HepG2 (cell line): Measurements from ENCODE around the gene ARHGEF39. TPM values are rescaled to one million over a fixed set of nuclear protein-coding genes. Genes with fewer than 3 reads are reported as not detected.

Experiments
- CHCHD3 ChIP-seq: sonication (generic); formaldehyde crosslinking; IDR thresholded peaks from 2 replicates; pipeline ENCODE4 v1.8.0; 2022; ENCODE audit warnings: mild to moderate bottlenecking, missing genetic modification reagents, moderate library complexity
- DNMT1 ChIP-seq: sonication (generic); formaldehyde crosslinking; IDR thresholded peaks from 2 replicates; pipeline ENCODE4 v1.5.1; 2020; ENCODE audit warnings: mild to moderate bottlenecking, missing genetic modification reagents
- FOXJ3 ChIP-seq: sonication (generic); formaldehyde crosslinking; IDR thresholded peaks from 2 replicates; pipeline ENCODE4 v1.4.0; 2020; ENCODE audit warnings: missing genetic modification reagents, mild to moderate bottlenecking, borderline replicate concordance
- MLXIP ChIP-seq: sonication (generic); formaldehyde crosslinking; IDR thresholded peaks from 2 replicates; pipeline ENCODE4 v1.9.0; 2021; ENCODE audit warnings: missing genetic modification reagents, borderline replicate concordance
- PBX3 ChIP-seq: sonication (generic); formaldehyde crosslinking; IDR thresholded peaks from 2 replicates; pipeline ENCODE4 v1.8.1; 2023; ENCODE audit warnings: missing genetic modification reagents, inconsistent platforms, borderline replicate concordance
- RARG ChIP-seq: sonication (generic); formaldehyde crosslinking; IDR thresholded peaks from 2 replicates; pipeline ENCODE4 v1.4.0; 2020; ENCODE audit warnings: low read depth, mild to moderate bottlenecking, missing genetic modification reagents
- RCOR2 ChIP-seq: IDR thresholded peaks from 2 replicates; pipeline ENCODE4 v1.6.1; 2016; ENCODE audit warnings: missing biosample characterization, missing genetic modification reagents
- RXRB ChIP-seq: IDR thresholded peaks from 2 replicates; pipeline ENCODE4 v1.6.1; 2016; ENCODE audit warnings: borderline replicate concordance, missing genetic modification reagents, missing compliant biosample characterization
- SIX1 ChIP-seq: sonication (generic); formaldehyde crosslinking; IDR thresholded peaks from 2 replicates; pipeline ENCODE4 v1.4.0; 2020; ENCODE audit warnings: missing genetic modification reagents, borderline replicate concordance
- SMAD1 ChIP-seq: sonication (generic); formaldehyde crosslinking; IDR thresholded peaks from 2 replicates; pipeline ENCODE4 v1.4.0; 2020; ENCODE audit warnings: missing genetic modification reagents, low read depth, mild to moderate bottlenecking, borderline replicate concordance
- SMC3 ChIP-seq: IDR thresholded peaks from 2 replicates; pipeline ENCODE4 v1.6.1; 2011; ENCODE audit warnings: low read length, improper control_type of control experiment
- TCF7L2 ChIP-seq: IDR thresholded peaks from 2 replicates; pipeline ENCODE4 v1.6.1; 2011; ENCODE audit warnings: mild to moderate bottlenecking, low read depth, low read length, moderate library complexity
- ZNF230 ChIP-seq: sonication (generic); formaldehyde crosslinking; IDR thresholded peaks from 2 replicates; pipeline ENCODE4 v1.4.0; 2020; ENCODE audit warnings: mild to moderate bottlenecking, missing genetic modification reagents
- ZNF337 ChIP-seq: sonication (generic); formaldehyde crosslinking; IDR thresholded peaks from 2 replicates; pipeline ENCODE4 v1.5.1; 2020; ENCODE audit warnings: missing genetic modification reagents, low read depth, mild to moderate bottlenecking, borderline replicate concordance
- ZNF432 ChIP-seq: sonication (generic); formaldehyde crosslinking; IDR thresholded peaks from 2 replicates; pipeline ENCODE4 v1.5.0; 2020; ENCODE audit warnings: missing genetic modification reagents, mild to moderate bottlenecking, borderline replicate concordance
- ZNF564 ChIP-seq: sonication (generic); formaldehyde crosslinking; IDR thresholded peaks from 2 replicates; pipeline ENCODE4 v1.8.1; 2023; ENCODE audit warnings: mild to moderate bottlenecking, missing genetic modification reagents
- ZNF609 ChIP-seq: sonication (generic); formaldehyde crosslinking; IDR thresholded peaks from 2 replicates; pipeline ENCODE4 v1.4.0; 2020; ENCODE audit warnings: mild to moderate bottlenecking, missing genetic modification reagents, borderline replicate concordance
- ZSCAN12 ChIP-seq: sonication (generic); formaldehyde crosslinking; IDR thresholded peaks from 2 replicates; pipeline ENCODE4 v1.9.0; 2021; ENCODE audit warnings: mild to moderate bottlenecking, missing genetic modification reagents
- polyA plus RNA-seq, 8 experiments: library from polyadenylated mRNA; depleted of rRNA in 3 of 8; stranded (reverse) in 7 of 8; unstranded in 1 of 8; fragments of >200 nt; fragmentation: Illumina TruSeq in 4 of 8; extraction: Trizol in 4 of 8; gene quantifications; 2 replicates each; pipeline versions ENCODE4 v1.2.1 to v1.2.3, GENCODE V29; 2011 to 2016; ENCODE audit warnings: low read depth in 4 of 8, missing spikeins in 1 of 8, mixed read lengths in 1 of 8; ENCODE audit not compliant: insufficient read depth in 1 of 8
- total RNA-seq, 5 experiments: library from RNA; depleted of rRNA; stranded (reverse); fragments of >200 nt; fragmentation: Illumina TruSeq; extraction: Trizol; gene quantifications; 2 replicates each; pipeline ENCODE4 v1.2.3, GENCODE V29; 2016; ENCODE audit warnings: low read depth in 1 of 5

The ARHGEF39 gene
- total and polyA plus RNA-seq, 2 of the 13 experiments (the other 11 are each of a cell fraction or from before 2014, with no cell fraction given): 11.2 to 12.3 TPM

GRCh38 chr9:35664531-35665470 lies at the start of gene ARHGEF39 (continued):
- 0 out of 2 replicates have a peak, but pooled peaks have one; percentile 8 for TF ChIP-seq DNMT1 (CRISPR knock-in tag)
- no peak for TF ChIP-seq SMC3
- TF ChIP-seq CHCHD3: peak; percentile 97
- no peak for TF ChIP-seq MLXIP
- TF ChIP-seq RCOR2 (CRISPR knock-in tag): peak; percentile 47; the same call in 1 of the 2 replicates
- TF ChIP-seq ZNF230 (CRISPR knock-in tag): no peak
- no peak for TF ChIP-seq SIX1 (CRISPR knock-in tag)
- 0 out of 2 replicates have a peak, but pooled peaks have one; percentile 37 for TF ChIP-seq ZNF609 (CRISPR knock-in tag)
- peak; percentile 29; the same call in 1 of the 2 replicates for TF ChIP-seq SMAD1 (CRISPR knock-in tag)
- no peak for TF ChIP-seq ZNF432
- peak; percentile 42; the same call in 1 of the 2 replicates for TF ChIP-seq RXRB (CRISPR knock-in tag)
- TF ChIP-seq TCF7L2: no peak
- no peak for TF ChIP-seq ZSCAN12 (CRISPR knock-in tag)
- no peak for TF ChIP-seq RARG (CRISPR knock-in tag)
- 0 out of 2 replicates have a peak, but pooled peaks have one; percentile 31 for TF ChIP-seq ZNF337 (CRISPR knock-in tag)
- 0 out of 2 replicates have a peak, but pooled peaks have one; percentile 46 for TF ChIP-seq FOXJ3
- TF ChIP-seq ZNF564 (CRISPR knock-in tag): peak; percentile 94; the same call in 1 of the 2 replicates
- TF ChIP-seq PBX3 (CRISPR knock-in tag): no peak; the same call in 1 of the 2 replicates
